Nephron progenitor cell (in vitro differentiated cells): ENCODE measurements around the gene IRX4.

ENCODE experiments used
- DNase-seq: peaks from one replicate; pipeline ENCODE4 v3.0.0; 2021
- H3K27ac Mint-ChIP-seq: 2 replicates; pipeline ENCODE4 v1.8.0; 2021; ENCODE audit warnings: mild to moderate bottlenecking, moderate library complexity, mixed read lengths
- H3K27me3 Mint-ChIP-seq: 2 replicates; pipeline ENCODE4 v1.8.0; 2021; ENCODE audit warnings: mild to moderate bottlenecking, low read depth, mixed read lengths; ENCODE audit not compliant: poor library complexity
- H3K36me3 Mint-ChIP-seq: 2 replicates; pipeline ENCODE4 v1.8.0; 2021; ENCODE audit warnings: low read depth, mixed read lengths
- H3K4me1 Mint-ChIP-seq: 2 replicates; pipeline ENCODE4 v1.8.0; 2021; ENCODE audit warnings: mixed read lengths
- H3K4me3 Mint-ChIP-seq: 2 replicates; pipeline ENCODE4 v1.8.0; 2021; ENCODE audit warnings: mild to moderate bottlenecking, moderate library complexity, mixed read lengths
- H3K9me3 Mint-ChIP-seq: 2 replicates; pipeline ENCODE4 v1.8.0; 2021; ENCODE audit warnings: mild to moderate bottlenecking, moderate library complexity, mixed read lengths
- TF ChIP-seq, protein P1 (sequence below): fragments of 200-600 bp; sonication (generic); IDR thresholded peaks from 2 replicates; pipeline ENCODE4 v1.5.0; 2021; ENCODE audit warnings: antibody characterized with exemption

IRX4 gene

DNA sequence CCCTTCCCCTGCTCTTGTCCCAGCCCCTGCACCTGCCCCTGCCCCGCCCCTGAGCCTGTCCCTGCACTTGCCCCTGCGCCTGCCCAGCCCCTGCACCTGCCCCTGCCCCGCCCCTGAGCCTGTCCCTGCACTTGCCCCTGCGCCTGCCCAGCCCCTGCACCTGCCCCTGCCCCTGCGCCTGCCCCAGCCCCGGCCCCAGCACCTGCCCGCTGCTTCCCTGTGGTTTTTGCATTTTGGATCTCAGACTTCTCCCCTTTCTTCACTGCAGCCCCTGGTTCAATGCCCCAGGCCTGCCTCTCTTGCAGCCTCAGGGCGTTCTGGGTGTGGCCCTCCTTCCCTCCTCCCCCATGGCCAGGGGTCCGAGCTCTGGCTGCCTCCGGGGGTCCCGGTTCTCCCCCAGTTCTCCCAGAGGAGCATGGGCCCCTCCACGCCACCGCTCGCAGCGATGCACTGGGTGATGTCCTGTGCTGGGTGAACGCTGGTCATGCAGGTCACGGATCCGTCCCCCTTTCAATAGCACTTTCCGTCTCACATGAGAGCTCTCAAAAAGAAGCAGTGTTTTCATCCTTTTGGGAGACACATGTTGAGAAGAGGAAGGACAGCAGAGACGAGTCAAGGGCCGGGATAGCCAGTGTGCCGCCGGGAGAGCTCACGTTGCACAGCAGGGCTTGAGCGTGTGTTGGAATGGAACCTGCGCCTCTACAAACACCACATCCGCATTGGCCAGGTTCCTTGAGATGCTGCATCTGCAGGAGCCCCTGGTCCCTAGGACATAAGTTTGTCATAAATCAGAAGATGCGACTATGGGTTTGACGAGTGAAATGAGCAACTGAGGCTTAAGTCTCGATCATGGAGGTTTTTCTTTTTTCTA lies 44.0 kb upstream of the IRX4 start:
- Mint-ChIP-seq H3K27me3 (peaks cover 31% of the 10 kb centered on the region), H3K36me3 (no peaks in the 10 kb centered on the region), H3K4me3 (no peak overlapping the region), H3K27ac (no peak overlapping the region), H3K4me1 (peaks cover 8% of the 10 kb centered on the region), H3K9me3 (no peaks in the 10 kb centered on the region)
- TF ChIP-seq, protein P1, sequence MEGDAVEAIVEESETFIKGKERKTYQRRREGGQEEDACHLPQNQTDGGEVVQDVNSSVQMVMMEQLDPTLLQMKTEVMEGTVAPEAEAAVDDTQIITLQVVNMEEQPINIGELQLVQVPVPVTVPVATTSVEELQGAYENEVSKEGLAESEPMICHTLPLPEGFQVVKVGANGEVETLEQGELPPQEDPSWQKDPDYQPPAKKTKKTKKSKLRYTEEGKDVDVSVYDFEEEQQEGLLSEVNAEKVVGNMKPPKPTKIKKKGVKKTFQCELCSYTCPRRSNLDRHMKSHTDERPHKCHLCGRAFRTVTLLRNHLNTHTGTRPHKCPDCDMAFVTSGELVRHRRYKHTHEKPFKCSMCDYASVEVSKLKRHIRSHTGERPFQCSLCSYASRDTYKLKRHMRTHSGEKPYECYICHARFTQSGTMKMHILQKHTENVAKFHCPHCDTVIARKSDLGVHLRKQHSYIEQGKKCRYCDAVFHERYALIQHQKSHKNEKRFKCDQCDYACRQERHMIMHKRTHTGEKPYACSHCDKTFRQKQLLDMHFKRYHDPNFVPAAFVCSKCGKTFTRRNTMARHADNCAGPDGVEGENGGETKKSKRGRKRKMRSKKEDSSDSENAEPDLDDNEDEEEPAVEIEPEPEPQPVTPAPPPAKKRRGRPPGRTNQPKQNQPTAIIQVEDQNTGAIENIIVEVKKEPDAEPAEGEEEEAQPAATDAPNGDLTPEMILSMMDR, result no peak
- no peak for DNase-seq

DNA sequence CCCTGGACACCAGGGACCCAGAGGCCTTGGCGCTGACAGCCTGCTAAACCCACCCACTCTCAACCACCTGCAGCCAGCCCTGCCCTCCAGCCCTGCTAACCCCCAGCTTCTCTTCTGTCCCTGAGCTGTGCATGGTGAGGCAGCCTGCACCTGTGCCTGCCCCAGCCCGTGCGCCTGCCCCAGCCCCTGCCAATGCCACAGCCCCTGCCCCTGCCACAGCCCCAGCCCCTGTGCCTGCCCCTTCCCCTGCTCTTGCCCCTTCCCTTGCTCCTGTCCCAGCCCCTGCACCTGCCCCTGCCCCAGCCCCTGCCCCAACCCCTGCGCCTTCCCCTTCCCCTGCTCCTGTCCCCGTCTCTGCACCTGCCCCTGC lies 43.3 kb upstream of the IRX4 start:
- H3K4me1 Mint-ChIP-seq, result peaks cover 8% of the 10 kb centered on the region
- H3K9me3 Mint-ChIP-seq, result no peaks in the 10 kb centered on the region
- DNase-seq, result no peak
- H3K36me3 Mint-ChIP-seq, result no peaks in the 10 kb centered on the region
- TF ChIP-seq, protein P1, result no peak
- peaks cover 25% of the 10 kb centered on the region for H3K27me3 Mint-ChIP-seq
- H3K4me3 Mint-ChIP-seq, result no peak overlapping the region
- H3K27ac Mint-ChIP-seq, result no peak overlapping the region

DNA sequence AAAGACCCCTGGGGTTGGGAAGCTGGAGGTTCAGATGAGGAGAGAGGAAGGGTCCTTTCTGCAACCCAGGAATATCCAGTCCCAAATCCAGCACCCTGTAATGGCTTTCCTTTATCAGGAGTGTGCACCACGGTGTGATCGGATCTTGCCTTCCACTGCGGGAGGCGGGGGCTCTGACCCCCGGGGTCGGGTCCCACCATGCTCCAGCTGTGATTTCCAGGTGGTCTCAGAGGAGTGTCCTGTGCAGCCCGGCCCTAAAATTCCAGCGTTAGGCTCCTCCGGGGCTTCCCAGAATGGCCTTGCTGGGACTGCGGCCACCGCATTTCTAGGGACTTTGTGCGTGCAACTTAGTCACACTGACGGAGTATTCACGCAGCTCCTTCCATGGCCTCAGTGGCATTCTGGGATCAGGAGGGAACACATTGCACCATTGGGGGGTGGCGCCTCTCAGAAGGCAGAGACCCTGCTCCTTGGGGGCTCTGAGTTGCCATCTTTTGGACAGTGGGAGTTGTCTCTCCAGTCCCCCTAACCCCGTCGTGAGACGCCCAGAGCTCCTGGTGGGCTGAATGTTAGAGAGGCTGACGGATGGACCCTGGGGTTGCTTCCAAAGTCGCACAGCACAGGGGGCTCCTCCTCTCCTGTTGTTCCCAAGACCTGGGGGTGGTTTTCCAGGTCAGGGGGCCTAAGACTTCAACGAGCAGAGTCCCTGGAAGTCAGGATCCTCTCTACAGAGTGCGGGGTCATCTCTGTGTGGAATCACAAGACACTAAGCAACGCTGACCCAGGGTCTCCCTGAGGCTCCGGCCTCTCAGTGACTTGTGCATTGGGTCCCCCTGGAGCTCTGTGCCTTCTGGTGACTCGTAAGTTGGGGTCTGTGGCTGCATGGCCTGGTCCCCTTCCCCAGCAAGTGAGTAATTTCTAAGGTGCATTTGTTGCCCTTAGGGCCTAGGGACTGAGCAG lies 42.7 kb upstream of the IRX4 start:
- DNase-seq, result no peak
- H3K36me3 Mint-ChIP-seq, result no peaks in the 10 kb centered on the region
- H3K9me3 Mint-ChIP-seq, result no peaks in the 10 kb centered on the region
- H3K4me1 Mint-ChIP-seq, result peaks cover 8% of the 10 kb centered on the region
- no peak overlapping the region for H3K27ac Mint-ChIP-seq
- H3K4me3 Mint-ChIP-seq, result no peak overlapping the region
- peaks cover 24% of the 10 kb centered on the region for H3K27me3 Mint-ChIP-seq
- TF ChIP-seq, protein P1, result no peak

DNA sequence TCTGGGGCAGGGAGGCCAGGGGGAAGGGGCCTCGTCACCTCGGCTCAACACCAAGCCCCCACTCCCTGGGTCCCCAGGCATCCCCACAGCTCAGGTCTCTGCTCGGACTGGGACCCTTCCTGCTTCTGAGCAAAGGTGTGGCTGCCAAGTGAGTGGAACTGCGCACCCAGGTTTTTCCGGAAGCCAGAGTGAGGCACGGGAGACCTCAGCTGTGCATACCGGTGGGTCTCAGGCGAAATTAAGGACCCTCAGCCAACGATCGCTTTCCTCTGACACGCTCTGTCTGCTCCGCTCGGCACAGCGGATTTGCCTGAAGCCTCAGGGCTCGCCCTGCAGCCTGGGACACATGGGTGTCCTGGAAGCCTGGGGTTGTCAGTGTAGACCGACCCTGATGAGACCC lies 41.0 kb upstream of the IRX4 start:
- H3K4me3 Mint-ChIP-seq, result no peak overlapping the region
- H3K4me1 Mint-ChIP-seq, result peaks cover 8% of the 10 kb centered on the region
- H3K27ac Mint-ChIP-seq, result no peak overlapping the region
- peaks cover 32% of the 10 kb centered on the region for H3K27me3 Mint-ChIP-seq
- H3K9me3 Mint-ChIP-seq, result no peaks in the 10 kb centered on the region
- TF ChIP-seq, protein P1, result no peak
- DNase-seq, result no peak
- no peaks in the 10 kb centered on the region for H3K36me3 Mint-ChIP-seq

DNA sequence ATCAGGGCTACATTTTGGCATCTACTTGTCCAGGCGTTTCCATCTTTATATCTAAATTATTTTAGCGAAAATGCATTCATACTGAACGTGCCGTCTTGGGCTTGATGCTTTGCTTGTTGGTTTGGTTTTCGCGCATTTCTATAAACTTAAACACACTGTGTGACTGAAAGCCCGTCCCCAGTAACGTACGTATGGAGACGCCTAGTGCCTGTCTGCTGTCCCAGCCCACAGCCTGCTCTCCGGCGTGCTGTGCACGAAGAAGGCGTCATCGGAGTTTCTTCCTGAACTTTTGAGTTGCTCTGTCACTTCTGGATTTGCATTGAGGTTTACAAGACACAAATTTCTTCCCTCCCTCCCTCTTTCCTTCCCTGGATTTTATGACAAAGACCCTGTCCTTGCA lies 40.6 kb upstream of the IRX4 start:
- H3K9me3 Mint-ChIP-seq, result no peaks in the 10 kb centered on the region
- H3K36me3 Mint-ChIP-seq, result no peaks in the 10 kb centered on the region
- H3K4me3 Mint-ChIP-seq, result no peak overlapping the region
- DNase-seq, result no peak
- TF ChIP-seq, protein P1, result no peak
- no peak overlapping the region for H3K27ac Mint-ChIP-seq
- peaks cover 32% of the 10 kb centered on the region for H3K27me3 Mint-ChIP-seq
- H3K4me1 Mint-ChIP-seq, result peaks cover 8% of the 10 kb centered on the region
